H1 (cell line): ENCODE data around the gene MEIOB. TPM values are rescaled to one million over a fixed set of nuclear protein-coding genes. Genes with fewer than 3 reads are reported as not detected.

Source experiments
- CBX5 ChIP-seq: fragments of 300-800, 300-1000 bp; sonication (generic); IDR thresholded peaks from 2 replicates; pipeline ENCODE4 v1.7.1; 2016; ENCODE audit warnings: antibody characterized with exemption, low read length, low read depth
- CREB1 ChIP-seq: IDR thresholded peaks from 2 replicates; pipeline ENCODE4 v1.6.1; 2012; ENCODE audit warnings: inconsistent platforms
- RNF2 ChIP-seq: fragments of 200-900, 300-1000 bp; sonication (generic); IDR thresholded peaks from 2 replicates; pipeline ENCODE4 v1.7.1; 2016; ENCODE audit warnings: borderline replicate concordance, low read depth, mild to moderate bottlenecking, antibody characterized with exemption, low read length; ENCODE audit not compliant: poor library complexity, severe bottlenecking; ENCODE audit errors: missing control alignments
- polyA plus RNA-seq, 7 experiments: library from polyadenylated mRNA; depleted of rRNA in 3 of 7; stranded (reverse) in 5 of 7; unstranded in 2 of 7; fragments of >200 nt in 5 of 7; fragments of 200-250 nt in 2 of 7; gene quantifications; 1 replicate in 5 of 7; 2 replicates in 1 of 7; 4 replicates in 1 of 7; pipeline versions ENCODE4 v1.2.1 to v1.2.3, GENCODE V29; 2011 to 2013; ENCODE audit warnings: missing spikeins in 2 of 7, mixed read lengths in 2 of 7
- total RNA-seq: library from RNA; stranded (reverse); fragmentation: NEBNext Ultra II Directional; extraction: Animal tissue kit (Norgen Biotek cat#: 25700); gene quantifications from 2 replicates; pipeline ENCODE4 v1.2.1, GENCODE V29; 2021
- TF ChIP-seq, protein P1 (sequence below): fragments of 300-600 bp; sonication (generic); IDR thresholded peaks from 2 replicates; pipeline ENCODE4 v1.7.1; 2012; ENCODE audit warnings: low read length, moderate library complexity, mild to moderate bottlenecking, inconsistent platforms; ENCODE audit not compliant: insufficient replicate concordance
- TF ChIP-seq, protein P2 (sequence below): IDR thresholded peaks from 2 replicates; pipeline ENCODE4 v1.6.1; 2012; ENCODE audit warnings: inconsistent platforms

The MEIOB gene
- total and polyA plus RNA-seq, 2 of the 8 experiments (the other 6 are each of a cell fraction or from before 2014, with no cell fraction given), result 0.63 to 1.1 TPM

DNA sequence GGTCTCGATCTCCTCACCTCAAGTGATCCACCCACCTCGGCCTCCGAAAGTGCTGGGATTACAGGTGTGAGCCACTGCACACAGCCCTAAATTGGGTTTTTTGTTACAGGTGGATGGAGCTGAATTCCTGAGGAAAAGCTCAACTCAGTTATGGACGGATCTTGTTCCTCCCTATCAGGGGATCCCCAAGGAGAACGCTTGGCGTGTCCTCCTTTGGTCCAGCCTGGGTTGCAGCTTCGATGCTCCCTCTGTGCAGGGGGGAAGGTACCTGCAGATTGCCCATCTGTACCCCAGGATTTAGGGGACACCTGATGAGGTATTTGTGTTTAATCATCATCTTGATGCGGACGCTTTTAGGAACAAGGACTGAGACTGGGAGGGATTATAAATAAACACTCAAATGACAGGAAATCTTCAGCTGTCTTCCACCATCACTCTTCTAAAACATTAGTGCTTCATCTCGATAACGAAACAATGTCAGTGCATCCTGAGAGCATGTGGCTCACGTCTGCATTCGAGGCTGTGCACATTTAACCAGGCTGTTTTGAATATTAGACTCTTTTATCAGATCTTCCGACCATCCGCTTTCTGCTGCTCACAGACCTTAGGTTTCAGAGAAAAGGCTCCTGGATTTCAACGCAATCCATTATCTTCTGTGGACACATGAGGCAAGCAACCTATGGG is 18.2 kb upstream of the MEIOB start (continued):
- TF ChIP-seq, protein P1, sequence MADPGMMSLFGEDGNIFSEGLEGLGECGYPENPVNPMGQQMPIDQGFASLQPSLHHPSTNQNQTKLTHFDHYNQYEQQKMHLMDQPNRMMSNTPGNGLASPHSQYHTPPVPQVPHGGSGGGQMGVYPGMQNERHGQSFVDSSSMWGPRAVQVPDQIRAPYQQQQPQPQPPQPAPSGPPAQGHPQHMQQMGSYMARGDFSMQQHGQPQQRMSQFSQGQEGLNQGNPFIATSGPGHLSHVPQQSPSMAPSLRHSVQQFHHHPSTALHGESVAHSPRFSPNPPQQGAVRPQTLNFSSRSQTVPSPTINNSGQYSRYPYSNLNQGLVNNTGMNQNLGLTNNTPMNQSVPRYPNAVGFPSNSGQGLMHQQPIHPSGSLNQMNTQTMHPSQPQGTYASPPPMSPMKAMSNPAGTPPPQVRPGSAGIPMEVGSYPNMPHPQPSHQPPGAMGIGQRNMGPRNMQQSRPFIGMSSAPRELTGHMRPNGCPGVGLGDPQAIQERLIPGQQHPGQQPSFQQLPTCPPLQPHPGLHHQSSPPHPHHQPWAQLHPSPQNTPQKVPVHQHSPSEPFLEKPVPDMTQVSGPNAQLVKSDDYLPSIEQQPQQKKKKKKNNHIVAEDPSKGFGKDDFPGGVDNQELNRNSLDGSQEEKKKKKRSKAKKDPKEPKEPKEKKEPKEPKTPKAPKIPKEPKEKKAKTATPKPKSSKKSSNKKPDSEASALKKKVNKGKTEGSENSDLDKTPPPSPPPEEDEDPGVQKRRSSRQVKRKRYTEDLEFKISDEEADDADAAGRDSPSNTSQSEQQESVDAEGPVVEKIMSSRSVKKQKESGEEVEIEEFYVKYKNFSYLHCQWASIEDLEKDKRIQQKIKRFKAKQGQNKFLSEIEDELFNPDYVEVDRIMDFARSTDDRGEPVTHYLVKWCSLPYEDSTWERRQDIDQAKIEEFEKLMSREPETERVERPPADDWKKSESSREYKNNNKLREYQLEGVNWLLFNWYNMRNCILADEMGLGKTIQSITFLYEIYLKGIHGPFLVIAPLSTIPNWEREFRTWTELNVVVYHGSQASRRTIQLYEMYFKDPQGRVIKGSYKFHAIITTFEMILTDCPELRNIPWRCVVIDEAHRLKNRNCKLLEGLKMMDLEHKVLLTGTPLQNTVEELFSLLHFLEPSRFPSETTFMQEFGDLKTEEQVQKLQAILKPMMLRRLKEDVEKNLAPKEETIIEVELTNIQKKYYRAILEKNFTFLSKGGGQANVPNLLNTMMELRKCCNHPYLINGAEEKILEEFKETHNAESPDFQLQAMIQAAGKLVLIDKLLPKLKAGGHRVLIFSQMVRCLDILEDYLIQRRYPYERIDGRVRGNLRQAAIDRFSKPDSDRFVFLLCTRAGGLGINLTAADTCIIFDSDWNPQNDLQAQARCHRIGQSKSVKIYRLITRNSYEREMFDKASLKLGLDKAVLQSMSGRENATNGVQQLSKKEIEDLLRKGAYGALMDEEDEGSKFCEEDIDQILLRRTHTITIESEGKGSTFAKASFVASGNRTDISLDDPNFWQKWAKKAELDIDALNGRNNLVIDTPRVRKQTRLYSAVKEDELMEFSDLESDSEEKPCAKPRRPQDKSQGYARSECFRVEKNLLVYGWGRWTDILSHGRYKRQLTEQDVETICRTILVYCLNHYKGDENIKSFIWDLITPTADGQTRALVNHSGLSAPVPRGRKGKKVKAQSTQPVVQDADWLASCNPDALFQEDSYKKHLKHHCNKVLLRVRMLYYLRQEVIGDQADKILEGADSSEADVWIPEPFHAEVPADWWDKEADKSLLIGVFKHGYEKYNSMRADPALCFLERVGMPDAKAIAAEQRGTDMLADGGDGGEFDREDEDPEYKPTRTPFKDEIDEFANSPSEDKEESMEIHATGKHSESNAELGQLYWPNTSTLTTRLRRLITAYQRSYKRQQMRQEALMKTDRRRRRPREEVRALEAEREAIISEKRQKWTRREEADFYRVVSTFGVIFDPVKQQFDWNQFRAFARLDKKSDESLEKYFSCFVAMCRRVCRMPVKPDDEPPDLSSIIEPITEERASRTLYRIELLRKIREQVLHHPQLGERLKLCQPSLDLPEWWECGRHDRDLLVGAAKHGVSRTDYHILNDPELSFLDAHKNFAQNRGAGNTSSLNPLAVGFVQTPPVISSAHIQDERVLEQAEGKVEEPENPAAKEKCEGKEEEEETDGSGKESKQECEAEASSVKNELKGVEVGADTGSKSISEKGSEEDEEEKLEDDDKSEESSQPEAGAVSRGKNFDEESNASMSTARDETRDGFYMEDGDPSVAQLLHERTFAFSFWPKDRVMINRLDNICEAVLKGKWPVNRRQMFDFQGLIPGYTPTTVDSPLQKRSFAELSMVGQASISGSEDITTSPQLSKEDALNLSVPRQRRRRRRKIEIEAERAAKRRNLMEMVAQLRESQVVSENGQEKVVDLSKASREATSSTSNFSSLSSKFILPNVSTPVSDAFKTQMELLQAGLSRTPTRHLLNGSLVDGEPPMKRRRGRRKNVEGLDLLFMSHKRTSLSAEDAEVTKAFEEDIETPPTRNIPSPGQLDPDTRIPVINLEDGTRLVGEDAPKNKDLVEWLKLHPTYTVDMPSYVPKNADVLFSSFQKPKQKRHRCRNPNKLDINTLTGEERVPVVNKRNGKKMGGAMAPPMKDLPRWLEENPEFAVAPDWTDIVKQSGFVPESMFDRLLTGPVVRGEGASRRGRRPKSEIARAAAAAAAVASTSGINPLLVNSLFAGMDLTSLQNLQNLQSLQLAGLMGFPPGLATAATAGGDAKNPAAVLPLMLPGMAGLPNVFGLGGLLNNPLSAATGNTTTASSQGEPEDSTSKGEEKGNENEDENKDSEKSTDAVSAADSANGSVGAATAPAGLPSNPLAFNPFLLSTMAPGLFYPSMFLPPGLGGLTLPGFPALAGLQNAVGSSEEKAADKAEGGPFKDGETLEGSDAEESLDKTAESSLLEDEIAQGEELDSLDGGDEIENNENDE, result no peak
- TF ChIP-seq CBX5 (no peak), RNF2 (no peak), CREB1 (no peak)
- TF ChIP-seq, protein P2, sequence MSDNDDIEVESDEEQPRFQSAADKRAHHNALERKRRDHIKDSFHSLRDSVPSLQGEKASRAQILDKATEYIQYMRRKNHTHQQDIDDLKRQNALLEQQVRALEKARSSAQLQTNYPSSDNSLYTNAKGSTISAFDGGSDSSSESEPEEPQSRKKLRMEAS, result no peak
